Measurements from ENCODE around the gene GJA3. TPM values are rescaled to one million over a fixed set of nuclear protein-coding genes. Genes with fewer than 3 reads are reported as not detected.

GJA3 gene
- total and polyA plus RNA-seq, 10 of the 15 experiments (the other 5 are each of a cell fraction or from before 2014, with no cell fraction given), result 0.03 to 0.11 (median 0.04) TPM; not detected in 5

- ChIA-PET CTCF (interaction anchor here (5.0 to 6.6 kb wide), 2 partner anchors 10 to 296 kb away, joined by 67 to 101 read pairs; no protein-coding TSS in a partner anchor), SMC1A (ENCODE audit: uncharacterized antibody, unreplicated experiment) (interaction anchor here (1.2 kb wide), 1 partner anchor 298 kb away, joined by 3 read pairs; no protein-coding TSS in a partner anchor), RAD21 (ENCODE audit: unreplicated experiment) (interaction anchor here (1.6 kb wide), 1 partner anchor 731 kb away, joined by 6 read pairs; no protein-coding TSS in a partner anchor), POLR2A (no interaction called here)
- TF ChIP-seq TCF3 (IDR thresholded peaks at IDR 0.05; ENCODE audit: borderline replicate concordance, insufficient read depth, low read depth, low read length), result no peak
- no peak for TF ChIP-seq CEBPZ (IDR thresholded peaks at IDR 0.05; ENCODE audit: low read depth, low read length)
- TF ChIP-seq MTA2 (IDR thresholded peaks at IDR 0.05; ENCODE audit: low read depth), result no peak
- no peak for TF ChIP-seq SMAD5 (IDR thresholded peaks at IDR 0.05; ENCODE audit: low read depth)
- no peak for TF ChIP-seq NFXL1 (IDR thresholded peaks at IDR 0.05; ENCODE audit: borderline replicate concordance)
- TF ChIP-seq E2F8 (IDR thresholded peaks at IDR 0.05; ENCODE audit: low read depth, partially characterized antibody), result no peak
- TF ChIP-seq HDAC2 (IDR thresholded peaks at IDR 0.05), result no peak
- TF ChIP-seq TBL1XR1 (IDR thresholded peaks at IDR 0.05; ENCODE audit: low read depth, low read length), result no peak
- TF ChIP-seq, protein P1, sequence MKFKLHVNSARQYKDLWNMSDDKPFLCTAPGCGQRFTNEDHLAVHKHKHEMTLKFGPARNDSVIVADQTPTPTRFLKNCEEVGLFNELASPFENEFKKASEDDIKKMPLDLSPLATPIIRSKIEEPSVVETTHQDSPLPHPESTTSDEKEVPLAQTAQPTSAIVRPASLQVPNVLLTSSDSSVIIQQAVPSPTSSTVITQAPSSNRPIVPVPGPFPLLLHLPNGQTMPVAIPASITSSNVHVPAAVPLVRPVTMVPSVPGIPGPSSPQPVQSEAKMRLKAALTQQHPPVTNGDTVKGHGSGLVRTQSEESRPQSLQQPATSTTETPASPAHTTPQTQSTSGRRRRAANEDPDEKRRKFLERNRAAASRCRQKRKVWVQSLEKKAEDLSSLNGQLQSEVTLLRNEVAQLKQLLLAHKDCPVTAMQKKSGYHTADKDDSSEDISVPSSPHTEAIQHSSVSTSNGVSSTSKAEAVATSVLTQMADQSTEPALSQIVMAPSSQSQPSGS (IDR thresholded peaks at IDR 0.05; ENCODE audit: low read length), result no peak
- TF ChIP-seq ZZZ3 (IDR thresholded peaks at IDR 0.05; ENCODE audit: control insufficient read depth, insufficient read length, low read depth), result no peak
- no peak for TF ChIP-seq PAX8 (IDR thresholded peaks at IDR 0.05)
- TF ChIP-seq NRF1 (conservative IDR thresholded peaks at IDR 0.05; ENCODE audit: low read depth, low read length), result no peak
- no peak for TF ChIP-seq NBN (IDR thresholded peaks at IDR 0.05)
- no peak for TF ChIP-seq NFIC (IDR thresholded peaks at IDR 0.05; ENCODE audit: low read depth, low read length)
- TF ChIP-seq ASH2L (IDR thresholded peaks at IDR 0.05; ENCODE audit: borderline replicate concordance, low read depth), result no peak
- H3K4me1 ChIP-seq (ENCODE audit: control insufficient read depth, insufficient read depth, low read length), result peaks cover 12% of the 10 kb centered on the region
- no TSS peak for BruUV-seq (replicated peaks)
- H3K4me3 ChIP-seq, result peak overlapping the region; percentile 70
- WGBS (ENCODE audit: insufficient coverage, insufficient replicate concordance, low lambda C conversion rate, missing lambda C conversion rate), result 8% methylated on average over 27 of the region's 27 CpGs
- no peaks in the 10 kb centered on the region for H3K9me3 ChIP-seq (replicated peaks; ENCODE audit: control insufficient read depth, insufficient read depth, low read length)
- in situ Hi-C loops (cut with MboI) (loop anchor here (25.0 kb wide), 1 partner anchor 643 kb away; no protein-coding TSS in a partner anchor), intact Hi-C loops (cut with micrococcal nuclease; ENCODE audit: unreplicated experiment) (loop anchor here (5.0 kb wide), 1 partner anchor 218 kb away; no protein-coding TSS in a partner anchor)
- H3K9ac ChIP-seq (ENCODE audit: control insufficient read depth, insufficient read depth, low read length), result no peak overlapping the region; the same call in 1 of the 2 replicates
- DNase-seq (ENCODE audit: low read depth, low spot score), result no peak
- H3K27me3 ChIP-seq (replicated peaks in 1 of 2; ENCODE audit: control insufficient read depth in 2 of 2, insufficient read depth in 2 of 2, low read length in 1 of 2), result peaks cover 7 to 25% of the 10 kb centered on the region in 2 experiments; a peak in 3 of 4 replicates
- H4K20me1 ChIP-seq (ENCODE audit: control insufficient read depth, insufficient read depth), result no peaks in the 10 kb centered on the region
- H3K4me2 ChIP-seq (ENCODE audit: control insufficient read depth, insufficient read depth), result peak overlapping the region; percentile 91
- no peaks in the 10 kb centered on the region for H3K36me3 ChIP-seq (ENCODE audit: control insufficient read depth in 2 of 2, insufficient read depth in 2 of 2, low read length in 1 of 2)
- ATAC-seq, result peak; percentile 58
- no peak for FAIRE-seq
- no peak overlapping the region; the same call in 1 of the 2 replicates for H2AFZ ChIP-seq (ENCODE audit: control insufficient read depth, low read depth, low read length)
- no peaks in the 10 kb centered on the region for H3K79me2 ChIP-seq (ENCODE audit: control insufficient read depth, insufficient read depth, low read length)
- no peak overlapping the region for H3K27ac ChIP-seq (ENCODE audit: control insufficient read depth, insufficient read depth)
These were observed 33.2 kb upstream of the GJA3 start for GRCh38 chr13:20193907-20194631.

Data from GM12878 (cell line).